ENCODE results near the gene TMEM60. TPM values are rescaled to one million over a fixed set of nuclear protein-coding genes. Genes with fewer than 3 reads are reported as not detected.

The TMEM60 gene
- total RNA-seq, 2 experiments from 2014 or later, result 19.2 to 29.7 TPM

DNA sequence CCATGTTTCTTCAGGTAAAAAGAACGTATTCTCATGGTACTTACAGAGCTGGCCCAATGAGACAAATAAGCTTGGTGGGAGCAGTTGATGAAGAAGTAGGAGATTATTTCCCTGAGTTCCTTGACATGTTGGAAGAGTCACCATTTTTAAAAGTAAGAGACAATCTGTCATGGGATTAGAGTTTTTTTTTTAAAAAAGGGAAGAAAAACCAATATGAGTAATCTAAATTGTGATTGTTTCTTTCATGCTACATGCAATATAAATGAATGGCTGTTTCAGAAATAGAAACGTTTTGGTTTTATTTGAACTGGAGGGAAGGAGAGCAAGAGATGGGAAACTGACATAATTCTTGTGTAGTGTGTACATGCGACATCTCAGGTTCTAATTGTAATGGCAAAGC lies 32.8 kb downstream of the TMEM60 start:
- DNase-seq (ENCODE audit: low spot score), result no peak
- CTCF ChIA-PET (ENCODE audit: unreplicated experiment), result no interaction called here
- intact Hi-C loops (cut with micrococcal nuclease; ENCODE audit: unreplicated experiment), result loop anchor here (1.0 kb wide), 1 partner anchor 165 kb away; no protein-coding TSS in a partner anchor
- Histone ChIP-seq H3K9me3 (ENCODE audit: low read length) (no peaks in the 10 kb centered on the region), H3K4me3 (ENCODE audit: low read depth, low read length, poor library complexity, severe bottlenecking) (no peak overlapping the region), H3K4me1 (ENCODE audit: insufficient read depth, low read length, poor library complexity, severe bottlenecking) (peaks cover 38% of the 10 kb centered on the region), H2AFZ (ENCODE audit: low read length) (no peak overlapping the region), H3K4me2 (ENCODE audit: low read length) (no peak overlapping the region), H3K9me2 (ENCODE audit: insufficient read depth, low read length) (no peaks in the 10 kb centered on the region), H3K36me3 (ENCODE audit: insufficient read depth, low read length) (peaks cover 64% of the 10 kb centered on the region), H3K79me2 (ENCODE audit: insufficient read depth, low read depth, low read length) (peaks cover 58% of the 10 kb centered on the region), H4K20me1 (ENCODE audit: insufficient read depth, low read length) (no peaks in the 10 kb centered on the region), H3K27ac (ENCODE audit: low read depth, low read length, poor library complexity, severe bottlenecking) (no peak overlapping the region)
- no TSS peak for BruUV-seq (replicated peaks)
- POLR2A ChIA-PET, result interaction anchor here (1.0 to 1.6 kb wide), 3 partner anchors 8 to 179 kb away, joined by 3 to 5 read pairs (median 3); no protein-coding TSS in a partner anchor
- TF ChIP-seq, protein P1, sequence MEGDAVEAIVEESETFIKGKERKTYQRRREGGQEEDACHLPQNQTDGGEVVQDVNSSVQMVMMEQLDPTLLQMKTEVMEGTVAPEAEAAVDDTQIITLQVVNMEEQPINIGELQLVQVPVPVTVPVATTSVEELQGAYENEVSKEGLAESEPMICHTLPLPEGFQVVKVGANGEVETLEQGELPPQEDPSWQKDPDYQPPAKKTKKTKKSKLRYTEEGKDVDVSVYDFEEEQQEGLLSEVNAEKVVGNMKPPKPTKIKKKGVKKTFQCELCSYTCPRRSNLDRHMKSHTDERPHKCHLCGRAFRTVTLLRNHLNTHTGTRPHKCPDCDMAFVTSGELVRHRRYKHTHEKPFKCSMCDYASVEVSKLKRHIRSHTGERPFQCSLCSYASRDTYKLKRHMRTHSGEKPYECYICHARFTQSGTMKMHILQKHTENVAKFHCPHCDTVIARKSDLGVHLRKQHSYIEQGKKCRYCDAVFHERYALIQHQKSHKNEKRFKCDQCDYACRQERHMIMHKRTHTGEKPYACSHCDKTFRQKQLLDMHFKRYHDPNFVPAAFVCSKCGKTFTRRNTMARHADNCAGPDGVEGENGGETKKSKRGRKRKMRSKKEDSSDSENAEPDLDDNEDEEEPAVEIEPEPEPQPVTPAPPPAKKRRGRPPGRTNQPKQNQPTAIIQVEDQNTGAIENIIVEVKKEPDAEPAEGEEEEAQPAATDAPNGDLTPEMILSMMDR (conservative IDR thresholded peaks at IDR 0.05; ENCODE audit: low read length), result no peak
- TF ChIP-seq EZH2phosphoT487 (IDR thresholded peaks at IDR 0.05; ENCODE audit: borderline replicate concordance, low read depth, low read length), result no peak

DNA sequence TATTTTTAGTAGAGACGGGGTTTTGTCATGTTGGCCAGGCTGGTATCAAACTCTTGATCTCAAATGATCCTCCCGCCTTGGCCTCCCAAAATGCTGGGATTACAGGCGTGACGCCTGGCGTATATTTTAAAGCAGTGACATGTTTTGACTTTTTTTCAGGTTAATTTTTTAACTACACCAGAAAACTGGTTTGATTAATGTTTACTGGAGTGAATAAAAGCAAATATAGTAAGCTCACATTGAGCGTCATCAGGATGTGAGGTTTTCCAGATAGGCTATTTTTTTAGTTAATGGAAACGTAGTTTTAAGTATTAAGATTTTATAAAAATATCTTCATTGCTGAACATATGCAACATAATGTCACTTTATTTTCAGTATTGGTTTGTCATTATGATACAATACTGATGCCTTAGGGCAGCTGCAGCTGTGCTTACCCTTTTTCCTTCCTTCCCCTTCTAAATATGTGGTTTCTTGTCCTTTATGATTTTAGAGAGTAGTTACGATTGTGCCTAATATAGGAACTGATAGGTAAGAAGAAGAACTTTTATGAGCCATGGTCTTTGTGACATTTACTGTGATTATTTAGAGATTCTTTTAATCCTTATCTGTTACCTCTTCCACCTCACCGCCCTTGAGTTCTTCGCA lies 37.3 kb downstream of the TMEM60 start:
- Histone ChIP-seq H3K4me1 (ENCODE audit: insufficient read depth, low read length, poor library complexity, severe bottlenecking) (peaks cover 64% of the 10 kb centered on the region), H3K36me3 (ENCODE audit: insufficient read depth, low read length) (peaks cover 40% of the 10 kb centered on the region), H3K9me2 (ENCODE audit: insufficient read depth, low read length) (no peaks in the 10 kb centered on the region), H3K4me3 (ENCODE audit: low read depth, low read length, poor library complexity, severe bottlenecking) (peak overlapping the region; percentile 55), H3K79me2 (ENCODE audit: insufficient read depth, low read depth, low read length) (peaks cover 85% of the 10 kb centered on the region), H2AFZ (ENCODE audit: low read length) (no peak overlapping the region), H3K27ac (ENCODE audit: low read depth, low read length, poor library complexity, severe bottlenecking) (peak overlapping the region; percentile 75), H3K9me3 (ENCODE audit: low read length) (no peaks in the 10 kb centered on the region), H3K4me2 (ENCODE audit: low read length) (peak overlapping the region; percentile 62), H4K20me1 (ENCODE audit: insufficient read depth, low read length) (no peaks in the 10 kb centered on the region)
- TF ChIP-seq, protein P1 (conservative IDR thresholded peaks at IDR 0.05; ENCODE audit: low read length), result no peak
- no peak for TF ChIP-seq EZH2phosphoT487 (IDR thresholded peaks at IDR 0.05; ENCODE audit: borderline replicate concordance, low read depth, low read length)
- CTCF ChIA-PET (ENCODE audit: unreplicated experiment), result interaction anchor here (1.5 kb wide), 1 partner anchor 103 kb away, joined by 3 read pairs; no protein-coding TSS in a partner anchor
- peak; percentile 46 for DNase-seq (ENCODE audit: low spot score)
- no TSS peak for BruUV-seq (replicated peaks)
- POLR2A ChIA-PET, result interaction anchor here (0.6 to 2.4 kb wide), 8 partner anchors 37 to 175 kb away, joined by 3 to 8 read pairs (median 4); partner anchors contain the start of gene TMEM60
- intact Hi-C loops (cut with micrococcal nuclease; ENCODE audit: unreplicated experiment), result loop anchor here (2.0 kb wide), 2 partner anchors 146 to 176 kb away; no protein-coding TSS in a partner anchor

All from OCI-LY7 (cell line).